Measurements from ENCODE around the gene VPS52. TPM values are rescaled to one million over a fixed set of nuclear protein-coding genes. Genes with fewer than 3 reads are reported as not detected.
A peak's percentile ranks its signal among the peaks of the same experiment; 100 is the strongest.

The VPS52 gene
- total RNA-seq, 2 experiments from 2014 or later, result 50.4 to 73.5 TPM

- no peak for DNase-seq (ENCODE audit: low spot score)
- H3K4me1 ChIP-seq (ENCODE audit: insufficient read depth, low read length, poor library complexity, severe bottlenecking), result peaks cover 55% of the 10 kb centered on the region
- H3K4me2 ChIP-seq (ENCODE audit: low read length), result peak overlapping the region; percentile 84
- TF ChIP-seq CTCF (conservative IDR thresholded peaks at IDR 0.05; ENCODE audit: low read length) (no peak), EZH2phosphoT487 (IDR thresholded peaks at IDR 0.05; ENCODE audit: borderline replicate concordance, low read depth, low read length) (no peak)
- CTCF ChIA-PET (ENCODE audit: unreplicated experiment), result interaction anchor here (0.6 to 1.3 kb wide), 3 partner anchors 26 to 229 kb away, joined by 4 to 6 read pairs (median 4); partner anchors contain the start of gene SYNGAP1
- peaks cover 45% of the 10 kb centered on the region for H3K79me2 ChIP-seq (ENCODE audit: insufficient read depth, low read depth, low read length)
- no peak overlapping the region for H2AFZ ChIP-seq (ENCODE audit: low read length)
- peaks cover 44% of the 10 kb centered on the region for H3K36me3 ChIP-seq (ENCODE audit: insufficient read depth, low read length)
- intact Hi-C loops (cut with micrococcal nuclease; ENCODE audit: unreplicated experiment), result no loop called here
- H3K27ac ChIP-seq (ENCODE audit: low read depth, low read length, poor library complexity, severe bottlenecking), result peak overlapping the region; percentile 79
- H3K9me2 ChIP-seq (ENCODE audit: insufficient read depth, low read length), result no peaks in the 10 kb centered on the region
- H4K20me1 ChIP-seq (ENCODE audit: insufficient read depth, low read length), result no peaks in the 10 kb centered on the region
- peak overlapping the region; percentile 73 for H3K4me3 ChIP-seq (ENCODE audit: low read depth, low read length, poor library complexity, severe bottlenecking)
- no peaks in the 10 kb centered on the region for H3K9me3 ChIP-seq (ENCODE audit: low read length)
- POLR2A ChIA-PET, result interaction anchor here (0.6 to 3.5 kb wide), 14 partner anchors 10 to 321 kb away, joined by 3 to 20 read pairs (median 4); partner anchors contain the start of genes B3GALT4, PFDN6, RPS18 and VPS52
- BruUV-seq (replicated peaks), result no TSS peak
Observed at GRCh38 chr6:33318426-33319073, 46.9 kb upstream of the VPS52 start.

- BruUV-seq (replicated peaks), result no TSS peak
- intact Hi-C loops (cut with micrococcal nuclease; ENCODE audit: unreplicated experiment), result no loop called here
- POLR2A ChIA-PET, result interaction anchor here (0.5 to 3.5 kb wide), 21 partner anchors 11 to 1598 kb away, joined by 3 to 20 read pairs (median 4); partner anchors contain the start of genes B3GALT4, PFDN6, RPS18 and VPS52
Observed at GRCh38 chr6:33317669-33318425, 46.2 kb upstream of the VPS52 start, which contains the start of gene ZBTB22. Gene ZBTB22, minus strand, starts transcription at chr6:33317744. Its CDS starts 828 bp downstream, at chr6:33316916.

More at GRCh38 chr6:33317669-33318425, 46.2 kb upstream of the VPS52 start, which contains the start of gene ZBTB22:
- H3K36me3 ChIP-seq (ENCODE audit: insufficient read depth, low read length), result peaks cover 44% of the 10 kb centered on the region
- H2AFZ ChIP-seq (ENCODE audit: low read length), result peak within 1 kb of the TSS; percentile 18; the same call in 1 of the 2 replicates
- H3K9me2 ChIP-seq (ENCODE audit: insufficient read depth, low read length), result no peaks in the 10 kb centered on the region
- peak within 1 kb of the TSS; percentile 84 for H3K4me2 ChIP-seq (ENCODE audit: low read length)
- CTCF ChIA-PET (ENCODE audit: unreplicated experiment), result interaction anchor here (0.6 to 1.3 kb wide), 4 partner anchors 27 to 230 kb away, joined by 3 to 6 read pairs (median 4); partner anchors contain the start of gene SYNGAP1
- peak within 1 kb of the TSS; percentile 79 for H3K27ac ChIP-seq (ENCODE audit: low read depth, low read length, poor library complexity, severe bottlenecking)
- no peaks in the 10 kb centered on the region for H4K20me1 ChIP-seq (ENCODE audit: insufficient read depth, low read length)
- peaks cover 55% of the 10 kb centered on the region for H3K4me1 ChIP-seq (ENCODE audit: insufficient read depth, low read length, poor library complexity, severe bottlenecking)
- peak; percentile 98 for DNase-seq (ENCODE audit: low spot score)
- peaks cover 50% of the 10 kb centered on the region for H3K79me2 ChIP-seq (ENCODE audit: insufficient read depth, low read depth, low read length)
- no peak for TF ChIP-seq EZH2phosphoT487 (IDR thresholded peaks at IDR 0.05; ENCODE audit: borderline replicate concordance, low read depth, low read length)
- TF ChIP-seq CTCF (conservative IDR thresholded peaks at IDR 0.05; ENCODE audit: low read length), result no peak
- no peaks in the 10 kb centered on the region for H3K9me3 ChIP-seq (ENCODE audit: low read length)
- peak within 1 kb of the TSS; percentile 73 for H3K4me3 ChIP-seq (ENCODE audit: low read depth, low read length, poor library complexity, severe bottlenecking)
